A549 (cell line): ENCODE measurements around the gene GPR173. TPM values are rescaled to one million over a fixed set of nuclear protein-coding genes. Genes with fewer than 3 reads are reported as not detected.

Experiments
- ATAC-seq, 2 experiments: fragments of 200-7000 bp in 1 of 2; fragments of >200 bp in 1 of 2; cut with Nextera tagmentation in 1 of 2; cut with Tn5 transposase in 1 of 2; 3 replicates each; pipeline versions ENCODE4 v1.8.0 to v1.9.1; 2018 to 2020; ENCODE audit warnings: mild to moderate bottlenecking in 1 of 2, moderate library complexity in 1 of 2
- CTCF ChIA-PET: fragments of 300-600 bp; sonication (Branson Sonifier 250); formaldehyde crosslinking; extraction: SDS; loops from one replicate; lab custom pipeline; 2021; ENCODE audit warnings: antibody characterized with exemption, inconsistent platforms; lab: Yijun Ruan, JAX
- POLR2A ChIA-PET: fragments of 350-600 bp; formaldehyde crosslinking; extraction: SDS; loops from one replicate; lab custom pipeline; 2021; ENCODE audit warnings: antibody characterized with exemption, inconsistent platforms; lab: Yijun Ruan, JAX
- DNase-seq, 2 experiments: peaks; one replicate each; pipeline versions ENCODE4 v3.0.0 to v3.0.0-alpha.2; 2011 to 2016; ENCODE audit warnings: low read depth in 1 of 2, low spot score in 1 of 2
- FAIRE-seq: peaks from 2 replicates; lab custom pipeline; 2011; peaks lifted over from hg19 to GRCh38; lab: Jason Lieb, UNC
- H3K27ac ChIP-seq, 2 experiments: fragments of >200 bp; sonication (Bioruptor Twin); formaldehyde crosslinking; 3 replicates each; pipeline ENCODE4 v1.5.1; 2016 to 2017
- H3K4me1 ChIP-seq: fragments of >200 bp; sonication (Bioruptor Twin); formaldehyde crosslinking; 3 replicates; pipeline ENCODE4 v1.6.1; 2016
- H3K4me2 ChIP-seq: fragments of >200 bp; sonication (Bioruptor Twin); formaldehyde crosslinking; 3 replicates; pipeline ENCODE4 v1.6.1; 2016
- H3K4me3 ChIP-seq: fragments of >200 bp; sonication (Bioruptor Twin); formaldehyde crosslinking; 3 replicates; pipeline ENCODE4 v1.5.1; 2016
- H3K9me3 ChIP-seq: fragments of >200 bp; sonication (Bioruptor Twin); formaldehyde crosslinking; 3 replicates; pipeline ENCODE4 v1.6.1; 2016
- BCL3 ChIP-seq: fragments of >200 bp; sonication (Bioruptor Twin); formaldehyde crosslinking; IDR thresholded peaks from 3 replicates; pipeline ENCODE4 v1.6.1; 2016
- CBX2 ChIP-seq: fragments of 200-600 bp; sonication (generic); IDR thresholded peaks from 2 replicates; pipeline ENCODE4 v1.6.1; 2016; ENCODE audit warnings: low read depth, mild to moderate bottlenecking, borderline replicate concordance
- CEBPB ChIP-seq, 2 experiments: fragments of >200 bp in 1 of 2; sonication (Bioruptor Twin) in 1 of 2; formaldehyde crosslinking in 1 of 2; IDR thresholded peaks; 2 replicates each; pipeline ENCODE4 v1.6.1; 2012 to 2016
- EHMT2 ChIP-seq: fragments of 200-600 bp; sonication (generic); IDR thresholded peaks from 2 replicates; pipeline ENCODE4 v1.6.1; 2016; ENCODE audit warnings: antibody characterized with exemption, low read depth, mild to moderate bottlenecking, moderate library complexity
- GATA3 ChIP-seq: IDR thresholded peaks from 2 replicates; pipeline ENCODE4 v1.6.1; 2012; ENCODE audit warnings: borderline replicate concordance
- HES2 ChIP-seq: fragments of >200 bp; sonication (Bioruptor Twin); formaldehyde crosslinking; IDR thresholded peaks from 2 replicates; pipeline ENCODE4 v1.6.1; 2016
- HMGXB4 ChIP-seq: fragments of 250-450 bp; sonication (Bioruptor Pico); IDR thresholded peaks from 2 replicates; pipeline ENCODE4 v1.5.0; 2021; ENCODE audit warnings: mild to moderate bottlenecking, moderate library complexity, borderline replicate concordance
- HOXA7 ChIP-seq: fragments of 250-450 bp; sonication (Bioruptor Pico); IDR thresholded peaks from 2 replicates; pipeline ENCODE4 v1.5.0; 2020; ENCODE audit warnings: mild to moderate bottlenecking, moderate library complexity
- HOXB13 ChIP-seq: fragments of 250-450 bp; sonication (Bioruptor Pico); IDR thresholded peaks from 2 replicates; pipeline ENCODE4 v1.5.0; 2020; ENCODE audit warnings: low read depth, mild to moderate bottlenecking, moderate library complexity
- JUNB ChIP-seq: fragments of >200 bp; sonication (Bioruptor Twin); formaldehyde crosslinking; IDR thresholded peaks from 2 replicates; pipeline ENCODE4 v1.6.1; 2016
- KDM1A ChIP-seq: fragments of 200-600 bp; sonication (generic); IDR thresholded peaks from 2 replicates; pipeline ENCODE4 v1.6.1; 2016; ENCODE audit warnings: low read depth, mild to moderate bottlenecking
- KDM5A ChIP-seq: fragments of 200-600 bp; sonication (generic); IDR thresholded peaks from 2 replicates; pipeline ENCODE4 v1.6.1; 2016; ENCODE audit warnings: antibody characterized with exemption, mild to moderate bottlenecking
- MAFK ChIP-seq: fragments of 450-650 bp; IDR thresholded peaks from 2 replicates; pipeline ENCODE4 v1.6.1; 2014; ENCODE audit not compliant: partially characterized antibody
- MAZ ChIP-seq: fragments of 150-350 bp; IDR thresholded peaks from 2 replicates; pipeline ENCODE4 v1.6.1; 2014; ENCODE audit warnings: antibody characterized with exemption, low read depth, low read length, borderline replicate concordance
- POLR2A ChIP-seq: IDR thresholded peaks from 2 replicates; pipeline ENCODE4 v1.6.1; 2012; ENCODE audit warnings: mild to moderate bottlenecking, low read length
- POLR2AphosphoS2 ChIP-seq: conservative IDR thresholded peaks from 2 replicates; pipeline ENCODE4 v1.6.1; 2012; ENCODE audit warnings: low read length, improper control_type of control experiment, inconsistent platforms
- RAD21 ChIP-seq, 2 experiments: fragments of >200 bp in 1 of 2; sonication (Bioruptor Twin) in 1 of 2; formaldehyde crosslinking in 1 of 2; IDR thresholded peaks in 1 of 2; conservative IDR thresholded peaks in 1 of 2; 2 replicates in 1 of 2; 3 replicates in 1 of 2; pipeline ENCODE4 v1.6.1; 2012 to 2018; ENCODE audit warnings: inconsistent platforms in 1 of 2
- RARB ChIP-seq: fragments of 250-450 bp; sonication (Bioruptor Pico); IDR thresholded peaks from 2 replicates; pipeline ENCODE4 v1.8.0; 2021; ENCODE audit warnings: mild to moderate bottlenecking, moderate library complexity
- RCOR1 ChIP-seq: fragments of 150-350 bp; IDR thresholded peaks from 2 replicates; pipeline ENCODE4 v1.6.1; 2014; ENCODE audit warnings: antibody characterized with exemption, low read length, low read depth
- RNF2 ChIP-seq: fragments of 200-600 bp; sonication (generic); IDR thresholded peaks from 2 replicates; pipeline ENCODE4 v1.6.1; 2016; ENCODE audit warnings: low read depth, mild to moderate bottlenecking, antibody characterized with exemption, moderate library complexity, borderline replicate concordance
- SMC3 ChIP-seq: fragments of >200 bp; sonication (Bioruptor Twin); formaldehyde crosslinking; IDR thresholded peaks from 3 replicates; pipeline ENCODE4 v1.6.1; 2018; ENCODE audit warnings: inconsistent platforms
- TFCP2L1 ChIP-seq: fragments of 250-450 bp; sonication (Bioruptor Pico); IDR thresholded peaks from 2 replicates; pipeline ENCODE4 v1.5.0; 2021; ENCODE audit warnings: mild to moderate bottlenecking
- ZFP36 ChIP-seq: fragments of 450-650 bp; IDR thresholded peaks from 2 replicates; pipeline ENCODE4 v1.6.1; 2014; ENCODE audit warnings: borderline replicate concordance; ENCODE audit not compliant: partially characterized antibody
- ZNF302 ChIP-seq: fragments of 250-450 bp; sonication (Bioruptor Pico); IDR thresholded peaks from 2 replicates; pipeline ENCODE4 v1.9.0; 2021; ENCODE audit warnings: inconsistent platforms, mild to moderate bottlenecking, moderate library complexity
- WGBS: methylation state at CpG from one replicate; pipeline ENCODE4 v1.1.6; 2017; ENCODE audit errors: missing lambda C conversion rate; 5-methylcytosine and 5-hydroxymethylcytosine counted together
- polyA plus RNA-seq, 4 experiments: library from polyadenylated mRNA; depleted of rRNA in 3 of 4; stranded (reverse); fragments of >200 nt; fragmentation: RNase III in 1 of 4; extraction: RNeasy Plus Mini Kit Qiagen cat#74134 plus additional on column Dnase treatment in 1 of 4; gene quantifications; 2 replicates in 3 of 4; 3 replicates in 1 of 4; pipeline ENCODE4 v1.2.3, GENCODE V29; 2011 to 2017
- TF ChIP-seq, protein P1 (sequence below): fragments of 450-650 bp; IDR thresholded peaks from 2 replicates; pipeline ENCODE4 v1.6.1; 2014; ENCODE audit warnings: antibody characterized with exemption
- TF ChIP-seq, protein P2 (sequence below): fragments of 200-600 bp; sonication (generic); IDR thresholded peaks from 2 replicates; pipeline ENCODE4 v1.6.1; 2016; ENCODE audit warnings: antibody characterized with exemption, mild to moderate bottlenecking, moderate library complexity

The GPR173 gene
- polyA plus RNA-seq, 2 of the 4 experiments (the other 2 are of a cell fraction) = 0.03 TPM; not detected in 1

DNA sequence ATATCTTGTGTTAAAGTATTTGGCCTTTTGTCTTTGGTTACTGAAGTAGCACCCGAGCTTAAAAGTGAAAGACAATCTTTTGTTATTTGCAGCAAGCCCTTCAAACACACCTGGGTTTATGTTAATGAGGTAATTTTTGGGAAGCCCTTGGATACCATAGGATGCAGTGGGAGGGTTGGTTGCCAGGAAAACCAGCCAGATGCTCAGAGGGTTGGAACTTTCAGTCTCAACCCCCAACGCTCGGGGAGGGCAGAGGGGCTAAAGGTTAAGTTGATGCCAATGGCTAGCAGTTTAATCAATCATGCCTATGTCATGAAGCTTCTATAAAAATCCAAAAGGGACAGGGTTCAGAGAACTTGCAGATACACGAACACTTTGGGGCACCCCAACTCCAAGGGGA lies 17.2 kb upstream of the GPR173 start:
- 3% methylated on average over 4 of the region's 4 CpGs for WGBS
- TF ChIP-seq BCL3 = no peak
- TF ChIP-seq CEBPB (IDR thresholded peaks at IDR 0.05) = no peak
- TF ChIP-seq ZFP36 = no peak
- no peak for TF ChIP-seq ZNF302 (CRISPR knock-in tag)
- no peak for TF ChIP-seq KDM1A
- TF ChIP-seq CBX2 = no peak
- no peak for TF ChIP-seq POLR2AphosphoS2
- no peak for TF ChIP-seq HOXA7
- TF ChIP-seq EHMT2 = no peak
- TF ChIP-seq JUNB = no peak
- TF ChIP-seq GATA3 = no peak
- TF ChIP-seq TFCP2L1 (CRISPR knock-in tag) = no peak
- TF ChIP-seq RNF2 = no peak
- no peak for TF ChIP-seq RCOR1
- TF ChIP-seq KDM5A = no peak
- TF ChIP-seq SMC3 = no peak
- H3K4me3 ChIP-seq = no peak overlapping the region
- ChIA-PET POLR2A (no interaction called here), CTCF (no interaction called here)
- H3K4me1 ChIP-seq = no peaks in the 10 kb centered on the region
- no peak for FAIRE-seq
- no peak overlapping the region for H3K4me2 ChIP-seq
- no peaks in the 10 kb centered on the region for H3K9me3 ChIP-seq
- no peak for ATAC-seq
- DNase-seq = no peak
- no peak overlapping the region for H3K27ac ChIP-seq

DNA sequence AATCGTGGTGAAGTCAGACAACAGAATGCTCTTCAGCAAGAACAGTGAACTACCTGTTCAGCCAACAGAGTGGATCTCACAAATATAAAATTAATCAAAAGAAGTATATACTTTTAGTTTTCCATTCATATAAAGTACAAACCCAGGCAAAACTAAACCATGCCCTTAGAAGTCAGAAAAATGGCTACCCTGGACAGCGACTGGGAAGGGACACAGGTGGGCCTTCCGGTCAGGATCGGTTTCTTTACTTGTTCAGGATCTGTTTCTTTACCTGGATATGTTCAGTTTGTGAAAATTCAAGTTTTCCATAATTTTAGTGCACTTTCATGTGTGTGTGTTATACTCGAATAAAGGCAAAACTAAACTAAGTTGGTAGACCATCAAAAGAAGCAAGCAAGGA lies 12.4 kb upstream of the GPR173 start:
- H3K4me1 ChIP-seq = no peaks in the 10 kb centered on the region
- H3K27ac ChIP-seq = no peak overlapping the region
- H3K4me2 ChIP-seq = no peak overlapping the region
- ChIA-PET POLR2A (no interaction called here), CTCF (no interaction called here)
- FAIRE-seq = no peak
- WGBS = 5% methylated on average over 5 of the region's 5 CpGs
- H3K4me3 ChIP-seq = no peak overlapping the region
- no peak for ATAC-seq
- DNase-seq = no peak
- TF ChIP-seq, protein P1, sequence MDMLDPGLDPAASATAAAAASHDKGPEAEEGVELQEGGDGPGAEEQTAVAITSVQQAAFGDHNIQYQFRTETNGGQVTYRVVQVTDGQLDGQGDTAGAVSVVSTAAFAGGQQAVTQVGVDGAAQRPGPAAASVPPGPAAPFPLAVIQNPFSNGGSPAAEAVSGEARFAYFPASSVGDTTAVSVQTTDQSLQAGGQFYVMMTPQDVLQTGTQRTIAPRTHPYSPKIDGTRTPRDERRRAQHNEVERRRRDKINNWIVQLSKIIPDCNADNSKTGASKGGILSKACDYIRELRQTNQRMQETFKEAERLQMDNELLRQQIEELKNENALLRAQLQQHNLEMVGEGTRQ = no peak
- TF ChIP-seq, protein P2, sequence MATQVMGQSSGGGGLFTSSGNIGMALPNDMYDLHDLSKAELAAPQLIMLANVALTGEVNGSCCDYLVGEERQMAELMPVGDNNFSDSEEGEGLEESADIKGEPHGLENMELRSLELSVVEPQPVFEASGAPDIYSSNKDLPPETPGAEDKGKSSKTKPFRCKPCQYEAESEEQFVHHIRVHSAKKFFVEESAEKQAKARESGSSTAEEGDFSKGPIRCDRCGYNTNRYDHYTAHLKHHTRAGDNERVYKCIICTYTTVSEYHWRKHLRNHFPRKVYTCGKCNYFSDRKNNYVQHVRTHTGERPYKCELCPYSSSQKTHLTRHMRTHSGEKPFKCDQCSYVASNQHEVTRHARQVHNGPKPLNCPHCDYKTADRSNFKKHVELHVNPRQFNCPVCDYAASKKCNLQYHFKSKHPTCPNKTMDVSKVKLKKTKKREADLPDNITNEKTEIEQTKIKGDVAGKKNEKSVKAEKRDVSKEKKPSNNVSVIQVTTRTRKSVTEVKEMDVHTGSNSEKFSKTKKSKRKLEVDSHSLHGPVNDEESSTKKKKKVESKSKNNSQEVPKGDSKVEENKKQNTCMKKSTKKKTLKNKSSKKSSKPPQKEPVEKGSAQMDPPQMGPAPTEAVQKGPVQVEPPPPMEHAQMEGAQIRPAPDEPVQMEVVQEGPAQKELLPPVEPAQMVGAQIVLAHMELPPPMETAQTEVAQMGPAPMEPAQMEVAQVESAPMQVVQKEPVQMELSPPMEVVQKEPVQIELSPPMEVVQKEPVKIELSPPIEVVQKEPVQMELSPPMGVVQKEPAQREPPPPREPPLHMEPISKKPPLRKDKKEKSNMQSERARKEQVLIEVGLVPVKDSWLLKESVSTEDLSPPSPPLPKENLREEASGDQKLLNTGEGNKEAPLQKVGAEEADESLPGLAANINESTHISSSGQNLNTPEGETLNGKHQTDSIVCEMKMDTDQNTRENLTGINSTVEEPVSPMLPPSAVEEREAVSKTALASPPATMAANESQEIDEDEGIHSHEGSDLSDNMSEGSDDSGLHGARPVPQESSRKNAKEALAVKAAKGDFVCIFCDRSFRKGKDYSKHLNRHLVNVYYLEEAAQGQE = peak; percentile 58
- TF ChIP-seq, all 56 proteins: peak for 1
- no peaks in the 10 kb centered on the region for H3K9me3 ChIP-seq

GRCh38 chrX:53039236-53039635 lies 9.4 kb upstream of the GPR173 start:
- POLR2A ChIA-PET = no interaction called here
- DNase-seq (no peak), ATAC-seq (no peak), FAIRE-seq (no peak)
- WGBS = 47% methylated on average over 4 of the region's 4 CpGs
- CTCF ChIA-PET = no interaction called here
- H3K4me3 ChIP-seq = no peak overlapping the region
- H3K9me3 ChIP-seq = no peaks in the 10 kb centered on the region
- H3K4me2 ChIP-seq = no peak overlapping the region
- H3K27ac ChIP-seq = no peak overlapping the region
- H3K4me1 ChIP-seq = no peaks in the 10 kb centered on the region
- no peak for TF ChIP-seq RNF2
- no peak for TF ChIP-seq HMGXB4 (CRISPR knock-in tag)
- no peak for TF ChIP-seq EHMT2
- no peak for TF ChIP-seq HOXB13 (CRISPR knock-in tag)
- no peak for TF ChIP-seq MAZ
- no peak for TF ChIP-seq POLR2A
- no peak for TF ChIP-seq RARB (CRISPR knock-in tag)
- no peak for TF ChIP-seq BCL3
- no peak for TF ChIP-seq HES2
- TF ChIP-seq JUNB = no peak
- no peak for TF ChIP-seq MAFK
- no peak for TF ChIP-seq RAD21 (conservative IDR thresholded peaks at IDR 0.05 in 1 of 2, IDR thresholded peaks at IDR 0.05 in 1 of 2)
